H1 (cell line): Measurements from ENCODE around the gene MANF. TPM values are rescaled to one million over a fixed set of nuclear protein-coding genes. Genes with fewer than 3 reads are reported as not detected.

ENCODE experiments used
- CTCF ChIA-PET: fragments of 300-600 bp; sonication (Branson Sonifier 250); formaldehyde crosslinking; loops from one replicate; lab custom pipeline; 2021; ENCODE audit not compliant: partially characterized antibody; lab: Charles Lee
- POLR2A ChIA-PET: fragments of 300-600 bp; sonication (Branson Sonifier 250); formaldehyde crosslinking; loops from one replicate; lab custom pipeline; 2021; ENCODE audit warnings: inconsistent platforms; ENCODE audit not compliant: partially characterized antibody; lab: Charles Lee
- DNase-seq, 2 experiments: peaks; one replicate each; pipeline versions ENCODE4 v3.0.0 to v3.0.0-alpha.2; 2010 to 2022; ENCODE audit warnings: low spot score in 2 of 2, low read depth in 1 of 2, mixed read lengths in 1 of 2
- FAIRE-seq: peaks from 2 replicates; lab custom pipeline; 2011; peaks lifted over from hg19 to GRCh38; lab: Jason Lieb, UNC
- H2AFZ ChIP-seq: 2 replicates; pipeline ENCODE4 v1.8.1; 2012; ENCODE audit warnings: low read length, inconsistent platforms
- H2AK5ac ChIP-seq: 2 replicates; pipeline ENCODE4 v1.6.1; 2013; ENCODE audit warnings: low read depth, low read length
- H2BK120ac ChIP-seq: replicated peaks from 2 replicates; pipeline ENCODE3; 2013; ENCODE audit warnings: low read depth, low read length, inconsistent platforms
- H2BK12ac ChIP-seq: 2 replicates; pipeline ENCODE4 v1.6.1; 2013; ENCODE audit warnings: low read depth, low read length
- H2BK15ac ChIP-seq: 2 replicates; pipeline ENCODE4 v1.6.1; 2013; ENCODE audit warnings: low read length
- H2BK20ac ChIP-seq: 2 replicates; pipeline ENCODE4 v1.6.1; 2013; ENCODE audit warnings: low read length
- H2BK5ac ChIP-seq: 2 replicates; pipeline ENCODE4 v1.6.1; 2013; ENCODE audit warnings: low read depth, low read length
- H3K14ac ChIP-seq: 2 replicates; pipeline ENCODE4 v1.6.1; 2013; ENCODE audit warnings: inconsistent platforms; ENCODE audit not compliant: insufficient read length
- H3K18ac ChIP-seq: 2 replicates; pipeline ENCODE4 v1.6.1; 2013; ENCODE audit warnings: low read length; ENCODE audit errors: extremely low read depth
- H3K23ac ChIP-seq: 2 replicates; pipeline ENCODE4 v1.6.1; 2013; ENCODE audit warnings: inconsistent platforms; ENCODE audit not compliant: insufficient read length
- H3K23me2 ChIP-seq: 2 replicates; pipeline ENCODE4 v1.6.1; 2013; ENCODE audit warnings: low read depth, low read length
- H3K27ac ChIP-seq: 2 replicates; pipeline ENCODE4 v1.6.1; 2011; ENCODE audit warnings: low read depth, low read length, inconsistent platforms
- H3K27me3 ChIP-seq, 4 experiments: replicated peaks in 1 of 4; 1 replicate in 1 of 4; 2 replicates in 3 of 4; pipeline versions ENCODE4 v1.6.1 to v1.8.1; 2011 to 2013; ENCODE audit warnings: low read length in 3 of 4, mild to moderate bottlenecking in 3 of 4, inconsistent platforms in 2 of 4, mixed read lengths in 2 of 4, moderate library complexity in 1 of 4; ENCODE audit not compliant: control insufficient read depth in 3 of 4, insufficient read depth in 3 of 4; ENCODE audit errors: extremely low read depth in 1 of 4
- H3K36me3 ChIP-seq, 4 experiments: 2 replicates each; pipeline versions ENCODE4 v1.6.1 to v1.8.1; 2011 to 2013; ENCODE audit warnings: mild to moderate bottlenecking in 4 of 4, low read length in 3 of 4, moderate library complexity in 2 of 4, control low read depth in 1 of 4, inconsistent platforms in 1 of 4; ENCODE audit not compliant: insufficient read depth in 4 of 4, control insufficient read depth in 2 of 4
- H3K4ac ChIP-seq: replicated peaks from 2 replicates; pipeline ENCODE3; 2013; ENCODE audit warnings: low read length, low read depth, mixed read lengths, inconsistent platforms; ENCODE audit not compliant: insufficient read length
- H3K4me1 ChIP-seq, 4 experiments: replicated peaks in 1 of 4; 1 replicate in 1 of 4; 2 replicates in 3 of 4; pipeline versions ENCODE4 v1.6.1 to v1.8.1; 2011 to 2013; ENCODE audit warnings: low read length in 3 of 4, inconsistent platforms in 2 of 4, mixed read lengths in 1 of 4; ENCODE audit not compliant: insufficient read depth in 4 of 4, control insufficient read depth in 3 of 4
- H3K4me2 ChIP-seq, 2 experiments: 2 replicates each; pipeline versions ENCODE4 v1.6.1 to v1.8.1; 2011 to 2013; ENCODE audit warnings: low read depth in 2 of 2, low read length in 2 of 2, control low read depth in 1 of 2, inconsistent platforms in 1 of 2, mild to moderate bottlenecking in 1 of 2; ENCODE audit not compliant: insufficient read depth in 1 of 2
- H3K4me3 ChIP-seq, 4 experiments: fragments of 200-600, 300-600 bp in 1 of 4; sonication (generic), shearing (Covaris generic), sonication (Bioruptor Twin) in 1 of 4; 2 replicates each; pipeline versions ENCODE4 v1.5.1 to v1.8.1; 2011 to 2016; ENCODE audit warnings: low read length in 4 of 4, low read depth in 3 of 4, control low read depth in 2 of 4, inconsistent platforms in 2 of 4, mild to moderate bottlenecking in 2 of 4, mixed read lengths in 1 of 4, moderate library complexity in 1 of 4; ENCODE audit not compliant: insufficient read depth in 2 of 4; ENCODE audit errors: extremely low read depth in 1 of 4
- H3K56ac ChIP-seq: replicated peaks from 2 replicates; pipeline ENCODE3; 2013; ENCODE audit warnings: low read depth, mild to moderate bottlenecking, mixed read lengths, low read length, inconsistent platforms; ENCODE audit not compliant: insufficient read length
- H3K79me1 ChIP-seq: 2 replicates; pipeline ENCODE4 v1.6.1; 2013; ENCODE audit warnings: low read depth, low read length, control low read depth
- H3K79me2 ChIP-seq, 2 experiments: 2 replicates each; pipeline versions ENCODE4 v1.6.1 to v1.8.1; 2012 to 2013; ENCODE audit warnings: low read length in 2 of 2, mild to moderate bottlenecking in 2 of 2, inconsistent platforms in 1 of 2; ENCODE audit not compliant: insufficient read depth in 2 of 2, control insufficient read depth in 1 of 2
- H3K9ac ChIP-seq, 4 experiments: replicated peaks in 1 of 4; 1 replicate in 1 of 4; 2 replicates in 3 of 4; pipeline versions ENCODE4 v1.6.1 to v1.8.1; 2011 to 2013; ENCODE audit warnings: low read depth in 3 of 4, low read length in 3 of 4, control low read depth in 2 of 4, mild to moderate bottlenecking in 2 of 4, moderate library complexity in 2 of 4, inconsistent platforms in 1 of 4; ENCODE audit errors: extremely low read depth in 1 of 4
- H3K9me3 ChIP-seq, 2 experiments: 2 replicates each; pipeline versions ENCODE4 v1.6.1 to v1.8.1; 2012 to 2013; ENCODE audit warnings: mild to moderate bottlenecking in 2 of 2, moderate library complexity in 2 of 2, control low read depth in 1 of 2, inconsistent platforms in 1 of 2, low read depth in 1 of 2, low read length in 1 of 2, mixed read lengths in 1 of 2; ENCODE audit not compliant: insufficient read depth in 2 of 2
- H4K20me1 ChIP-seq, 2 experiments: replicated peaks in 1 of 2; 2 replicates each; pipeline versions ENCODE3 to v1.8.1; 2011 to 2013; ENCODE audit warnings: inconsistent platforms in 2 of 2, low read length in 2 of 2, mild to moderate bottlenecking in 1 of 2; ENCODE audit not compliant: insufficient read depth in 2 of 2, control insufficient read depth in 1 of 2
- H4K5ac ChIP-seq: 2 replicates; pipeline ENCODE4 v1.6.1; 2013; ENCODE audit warnings: low read length, low read depth, mixed read lengths, inconsistent platforms; ENCODE audit not compliant: insufficient read length
- H4K8ac ChIP-seq: 2 replicates; pipeline ENCODE4 v1.8.0; 2013; ENCODE audit warnings: mild to moderate bottlenecking, moderate library complexity, low read length, inconsistent platforms; ENCODE audit not compliant: insufficient read depth; ENCODE audit errors: extremely low read depth
- H4K91ac ChIP-seq: replicated peaks from 2 replicates; pipeline ENCODE3; 2013; ENCODE audit warnings: low read length, mixed read lengths, inconsistent platforms; ENCODE audit not compliant: insufficient read length
- ATF2 ChIP-seq: IDR thresholded peaks from 2 replicates; pipeline ENCODE4 v1.6.1; 2012; ENCODE audit warnings: low read length, inconsistent platforms
- ATF3 ChIP-seq: IDR thresholded peaks from 2 replicates; pipeline ENCODE4 v1.6.1; 2011; ENCODE audit warnings: low read depth, mild to moderate bottlenecking, low read length; ENCODE audit not compliant: insufficient read depth
- CBX5 ChIP-seq: fragments of 300-800, 300-1000 bp; sonication (generic); IDR thresholded peaks from 2 replicates; pipeline ENCODE4 v1.7.1; 2016; ENCODE audit warnings: antibody characterized with exemption, low read length, low read depth
- CBX8 ChIP-seq: fragments of 300-800, 300-1000 bp; sonication (generic); IDR thresholded peaks from 2 replicates; pipeline ENCODE4 v1.7.1; 2016; ENCODE audit warnings: low read depth, low read length, borderline replicate concordance
- CREB1 ChIP-seq: IDR thresholded peaks from 2 replicates; pipeline ENCODE4 v1.6.1; 2012; ENCODE audit warnings: inconsistent platforms
- CTBP2 ChIP-seq: IDR thresholded peaks from 2 replicates; pipeline ENCODE4 v1.7.0; 2011; ENCODE audit warnings: borderline replicate concordance, mild to moderate bottlenecking, moderate library complexity, mixed read lengths, low read length; ENCODE audit not compliant: insufficient read depth, insufficient read length
- EP300 ChIP-seq, 2 experiments: IDR thresholded peaks; 1 replicate in 1 of 2; 2 replicates in 1 of 2; pipeline ENCODE4 v1.6.1; 2011 to 2012; ENCODE audit warnings: low read depth in 2 of 2, low read length in 2 of 2, mild to moderate bottlenecking in 2 of 2, borderline replicate concordance in 1 of 2, inconsistent platforms in 1 of 2, moderate library complexity in 1 of 2
- PHF8 ChIP-seq: fragments of 200-600 bp; sonication (generic); conservative IDR thresholded peaks from 2 replicates; pipeline ENCODE4 v1.7.1; 2012; ENCODE audit warnings: low read depth, mild to moderate bottlenecking, inconsistent platforms, low read length, moderate library complexity
- POLR2AphosphoS5 ChIP-seq: IDR thresholded peaks from 2 replicates; pipeline ENCODE4 v1.6.1; 2011; ENCODE audit warnings: low read depth, low read length
- RAD21 ChIP-seq, 2 experiments: IDR thresholded peaks in 1 of 2; conservative IDR thresholded peaks in 1 of 2; 2 replicates each; pipeline ENCODE4 v1.6.1; 2011; ENCODE audit warnings: low read depth in 2 of 2, low read length in 2 of 2, improper control_type of control experiment in 1 of 2, inconsistent platforms in 1 of 2, mild to moderate bottlenecking in 1 of 2, moderate library complexity in 1 of 2
- SIX5 ChIP-seq: IDR thresholded peaks from 2 replicates; pipeline ENCODE4 v1.6.1; 2011; ENCODE audit warnings: mild to moderate bottlenecking, low read depth, low read length
- TAF1 ChIP-seq: IDR thresholded peaks from 2 replicates; pipeline ENCODE4 v1.6.1; 2011; ENCODE audit warnings: mild to moderate bottlenecking, low read depth, low read length
- polyA plus RNA-seq, 7 experiments: library from polyadenylated mRNA; depleted of rRNA in 3 of 7; stranded (reverse) in 5 of 7; unstranded in 2 of 7; fragments of >200 nt in 5 of 7; fragments of 200-250 nt in 2 of 7; gene quantifications; 1 replicate in 5 of 7; 2 replicates in 1 of 7; 4 replicates in 1 of 7; pipeline versions ENCODE4 v1.2.1 to v1.2.3, GENCODE V29; 2011 to 2013; ENCODE audit warnings: missing spikeins in 2 of 7, mixed read lengths in 2 of 7
- total RNA-seq: library from RNA; stranded (reverse); fragmentation: NEBNext Ultra II Directional; extraction: Animal tissue kit (Norgen Biotek cat#: 25700); gene quantifications from 2 replicates; pipeline ENCODE4 v1.2.1, GENCODE V29; 2021

The MANF gene
- total and polyA plus RNA-seq, 2 of the 8 experiments (the other 6 are each of a cell fraction or from before 2014, with no cell fraction given) = 37.5 to 159 TPM

- Histone ChIP-seq H3K4ac (no peak overlapping the region), H3K18ac (no peak overlapping the region), H4K8ac (no peak overlapping the region), H3K23me2 (no peaks in the 10 kb centered on the region), H4K5ac (no peak overlapping the region), H3K4me1 (no peaks in the 10 kb centered on the region), H4K91ac (no peak overlapping the region), H3K14ac (no peak overlapping the region), H3K9ac (no peak overlapping the region), H2BK20ac (no peak overlapping the region), H2BK12ac (no peak overlapping the region), H3K27me3 (no peaks in the 10 kb centered on the region), H4K20me1 (peaks cover 0 to 2% of the 10 kb centered on the region in 2 experiments), H3K9me3 (no peaks in the 10 kb centered on the region), H3K79me2 (no peaks in the 10 kb centered on the region), H3K56ac (no peak overlapping the region), H2AFZ (no peak overlapping the region), H3K36me3 (peaks cover 0 to 20% (median 13%) of the 10 kb centered on the region in 4 experiments; a peak in 5 of 8 replicates), H2AK5ac (no peak overlapping the region), H3K79me1 (no peaks in the 10 kb centered on the region), H3K4me3 (no peak overlapping the region), H3K23ac (no peak overlapping the region), H3K4me2 (no peak overlapping the region), H2BK5ac (no peak overlapping the region), H2BK15ac (no peak overlapping the region), H2BK120ac (no peak overlapping the region), H3K27ac (no peak overlapping the region)
- DNase-seq = no peak
- no peak for FAIRE-seq
- ChIA-PET CTCF (interaction anchor here (0.6 to 1.2 kb wide), 6 partner anchors 10 to 266 kb away, joined by 3 to 5 read pairs (median 3); partner anchors contain the start of gene RBM15B), POLR2A (interaction anchor here (0.9 to 1.2 kb wide), 3 partner anchors 9 to 917 kb away, joined by 3 to 6 read pairs (median 3); no protein-coding TSS in a partner anchor)
- TF ChIP-seq ATF3 = no peak
- TF ChIP-seq RAD21 (IDR thresholded peaks at IDR 0.05 in 1 of 2, conservative IDR thresholded peaks at IDR 0.05 in 1 of 2; ENCODE audit: low read depth in 2 of 2, low read length in 2 of 2) = no peak
- no peak for TF ChIP-seq CREB1
- TF ChIP-seq EP300 (IDR thresholded peaks at IDR 0.05; ENCODE audit: borderline replicate concordance in 1 of 2, low read depth in 2 of 2, low read length in 2 of 2) = no peak
- TF ChIP-seq SIX5 = no peak
- no peak for TF ChIP-seq ATF2
- TF ChIP-seq TAF1 = no peak
- TF ChIP-seq CTBP2 = no peak
- no peak for TF ChIP-seq PHF8
- TF ChIP-seq POLR2AphosphoS5 = no peak
- no peak for TF ChIP-seq CBX8
- no peak for TF ChIP-seq CBX5
Measured at GRCh38 chr3:51403675-51404074, 18.6 kb downstream of the MANF start.
